Gastrocnemius medialis (tissue), 4 donors: ENCODE measurements around the gene ADAMTSL5. TPM values are rescaled to one million over a fixed set of nuclear protein-coding genes. Genes with fewer than 3 reads are reported as not detected.

Experiments used
- ATAC-seq, 2 donors: fragments of 150-250 bp; one replicate each; pipeline ENCODE4 v1.9.1; 2016
- DNase-seq, 2 donors: peaks; one replicate each; pipeline ENCODE4 v3.0.0-alpha.2; 2019
- H3K27ac ChIP-seq, 4 donors: fragments of 200-600 bp; sonication (generic); 1 replicate in 1 of 4; 2 replicates in 3 of 4; pipeline ENCODE4 v1.5.1; 2016 to 2018; ENCODE audit warnings: mild to moderate bottlenecking in 2 of 4, moderate library complexity in 1 of 4
- H3K27me3 ChIP-seq, 3 donors: fragments of 200-600 bp; sonication (generic) in 2 of 3; 1 replicate in 1 of 3; 2 replicates in 2 of 3; pipeline versions ENCODE4 v1.5.1 to v1.6.0; 2016 to 2019; ENCODE audit warnings: mild to moderate bottlenecking in 1 of 3, moderate library complexity in 1 of 3
- H3K36me3 ChIP-seq, 2 donors: fragments of 200-600 bp; sonication (generic) in 1 of 2; one replicate each; pipeline ENCODE4 v1.5.1; 2017 to 2018
- H3K4me1 ChIP-seq, 2 donors: fragments of 200-600 bp; sonication (generic) in 1 of 2; one replicate each; pipeline ENCODE4 v1.5.1; 2016 to 2017; ENCODE audit warnings: mild to moderate bottlenecking in 2 of 2
- H3K4me3 ChIP-seq, 4 donors: fragments of 200-600 bp; sonication (generic) in 3 of 4; 1 replicate in 1 of 4; 2 replicates in 3 of 4; pipeline ENCODE4 v1.5.1; 2016 to 2019; ENCODE audit warnings: mild to moderate bottlenecking in 2 of 4
- H3K9me3 ChIP-seq, 3 donors: fragments of 200-600 bp; sonication (generic) in 2 of 3; 1 replicate in 1 of 3; 2 replicates in 2 of 3; pipeline ENCODE4 v1.5.1; 2016 to 2019
- POLR2A ChIP-seq, 2 donors: fragments of 450-650 bp; IDR thresholded peaks; one replicate each; pipeline ENCODE4 v1.6.1; 2017; ENCODE audit warnings: antibody characterized with exemption in 2 of 2, mild to moderate bottlenecking in 2 of 2, moderate library complexity in 2 of 2
- in situ Hi-C, 4 donors: fragments of 200-750 bp; cut with MboI; loops; one replicate each; pipeline versions ENCODE4 v1.15.0 to v1.8.0; 2017; ENCODE audit warnings: low sequenced_read_pairs in 4 of 4
- intact Hi-C: fragments of 100-400 bp; cut with DNase I; formaldehyde crosslinking; loops from one replicate; pipeline ENCODE4 v1.15.1; 2023; ENCODE audit warnings: low total_unique reads
- total RNA-seq, 4 donors: library from RNA; depleted of rRNA; stranded (reverse); fragments of >200 nt; gene quantifications; one replicate each; pipeline versions ENCODE4 v1.1.0 to v1.2.3, GENCODE V29; 2016
- TF ChIP-seq, protein P1 (sequence below), 5 experiments: fragments of 450-650 bp in 3 of 5; fragments of 200-600 bp in 2 of 5; sonication (generic) in 2 of 5; IDR thresholded peaks in 4 of 5; conservative IDR thresholded peaks in 1 of 5; 1 replicate in 4 of 5; 2 replicates in 1 of 5; pipeline ENCODE4 v1.5.1; 2016 to 2019; ENCODE audit warnings: antibody characterized with exemption in 5 of 5, mild to moderate bottlenecking in 3 of 5, moderate library complexity in 3 of 5

Gene ADAMTSL5
- total RNA-seq, 4 donors from 2014 or later, result 0.41 to 6.5 (median 3.0) TPM

- Histone ChIP-seq H3K36me3 (no peaks in the 10 kb centered on the region), H3K9me3 (no peaks in the 10 kb centered on the region), H3K4me3 (no peak overlapping the region), H3K27ac (no peak overlapping the region), H3K27me3 (peaks cover 54 to 60% (median 56%) of the 10 kb centered on the region in 3 donors), H3K4me1 (peaks cover 11 to 46% of the 10 kb centered on the region in 2 donors)
- intact Hi-C loops (no loop called here), in situ Hi-C loops (no loop called here)
- ATAC-seq, result no peak
- DNase-seq, result no peak
- TF ChIP-seq, protein P1, sequence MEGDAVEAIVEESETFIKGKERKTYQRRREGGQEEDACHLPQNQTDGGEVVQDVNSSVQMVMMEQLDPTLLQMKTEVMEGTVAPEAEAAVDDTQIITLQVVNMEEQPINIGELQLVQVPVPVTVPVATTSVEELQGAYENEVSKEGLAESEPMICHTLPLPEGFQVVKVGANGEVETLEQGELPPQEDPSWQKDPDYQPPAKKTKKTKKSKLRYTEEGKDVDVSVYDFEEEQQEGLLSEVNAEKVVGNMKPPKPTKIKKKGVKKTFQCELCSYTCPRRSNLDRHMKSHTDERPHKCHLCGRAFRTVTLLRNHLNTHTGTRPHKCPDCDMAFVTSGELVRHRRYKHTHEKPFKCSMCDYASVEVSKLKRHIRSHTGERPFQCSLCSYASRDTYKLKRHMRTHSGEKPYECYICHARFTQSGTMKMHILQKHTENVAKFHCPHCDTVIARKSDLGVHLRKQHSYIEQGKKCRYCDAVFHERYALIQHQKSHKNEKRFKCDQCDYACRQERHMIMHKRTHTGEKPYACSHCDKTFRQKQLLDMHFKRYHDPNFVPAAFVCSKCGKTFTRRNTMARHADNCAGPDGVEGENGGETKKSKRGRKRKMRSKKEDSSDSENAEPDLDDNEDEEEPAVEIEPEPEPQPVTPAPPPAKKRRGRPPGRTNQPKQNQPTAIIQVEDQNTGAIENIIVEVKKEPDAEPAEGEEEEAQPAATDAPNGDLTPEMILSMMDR (IDR thresholded peaks at IDR 0.05 in 4 of 5, conservative IDR thresholded peaks at IDR 0.05 in 1 of 5), result no peak
- no peak for TF ChIP-seq POLR2A (IDR thresholded peaks at IDR 0.05)
Observed at GRCh38 chr19:1472231-1473084, 40.4 kb downstream of the ADAMTSL5 start.

DNA sequence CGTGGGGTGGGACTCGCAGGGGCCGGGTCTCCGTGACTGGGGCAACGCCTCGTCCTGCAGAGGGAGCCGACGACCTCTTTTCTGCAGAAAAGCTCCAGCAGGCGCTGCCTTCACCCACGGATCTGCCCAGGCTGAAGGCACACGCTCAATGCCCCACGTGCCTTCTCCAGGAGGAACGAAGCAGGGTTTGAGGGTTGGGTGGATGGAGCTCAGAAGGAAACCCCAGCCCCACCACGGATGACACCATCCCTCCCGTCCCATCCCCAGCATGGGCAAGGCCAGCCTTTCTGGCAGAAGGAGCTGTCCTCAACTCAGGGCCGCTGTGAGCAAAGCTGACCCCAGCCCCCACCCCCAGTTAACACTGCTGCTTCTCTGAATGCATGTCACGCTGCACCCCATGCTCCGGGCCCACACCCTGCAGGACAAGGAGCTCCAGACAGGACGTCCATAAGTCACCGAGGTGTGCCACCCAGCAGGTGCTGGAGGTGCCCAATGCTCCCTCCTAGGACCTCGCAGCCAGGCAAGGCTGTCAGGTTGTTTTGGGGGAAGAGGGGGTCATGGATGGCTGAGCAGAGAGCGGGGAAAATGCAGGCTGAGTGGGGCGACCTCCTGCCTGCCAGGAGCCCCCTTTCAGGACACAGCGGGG, 41.2 kb downstream of the ADAMTSL5 start:
- Histone ChIP-seq H3K9me3 (no peaks in the 10 kb centered on the region), H3K27me3 (peaks cover 62 to 66% (median 64%) of the 10 kb centered on the region in 3 donors), H3K4me3 (peak overlapping the region in 1 of 4 donors; percentile 52), H3K27ac (no peak overlapping the region), H3K36me3 (no peaks in the 10 kb centered on the region), H3K4me1 (peaks cover 11 to 49% of the 10 kb centered on the region in 2 donors)
- DNase-seq (no peak), ATAC-seq (no peak)
- in situ Hi-C loops, result no loop called here
- TF ChIP-seq, protein P1 (IDR thresholded peaks at IDR 0.05 in 4 of 5, conservative IDR thresholded peaks at IDR 0.05 in 1 of 5), result no peak
- no peak for TF ChIP-seq POLR2A (IDR thresholded peaks at IDR 0.05)
- intact Hi-C loops, result no loop called here

DNA sequence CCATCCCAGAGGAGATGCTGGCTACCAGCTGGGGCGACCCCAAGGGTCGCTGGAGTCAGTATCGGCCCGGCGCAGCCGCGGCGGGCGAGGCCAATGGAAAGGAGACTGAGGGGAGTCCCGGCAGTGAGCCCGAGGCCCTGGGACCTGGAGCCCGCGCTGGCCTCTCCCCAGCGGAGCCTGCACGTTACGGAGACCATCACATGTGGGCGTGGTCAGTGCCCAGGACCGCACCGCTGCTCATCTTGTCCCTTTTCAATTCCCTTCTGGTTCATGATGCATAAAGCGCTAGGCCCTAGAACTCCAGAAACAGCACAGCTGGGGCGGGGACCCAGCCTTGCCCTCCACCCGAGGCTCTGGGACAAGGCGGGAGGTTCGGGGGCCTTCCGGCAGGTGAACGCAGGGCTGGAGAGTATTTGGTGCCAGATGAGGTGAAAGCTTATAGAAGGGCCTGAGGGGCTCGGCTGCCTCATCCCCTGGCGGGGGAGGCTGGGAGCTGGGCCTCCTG, 41.8 kb downstream of the ADAMTSL5 start:
- no peak for TF ChIP-seq POLR2A (IDR thresholded peaks at IDR 0.05)
- TF ChIP-seq, protein P1 (IDR thresholded peaks at IDR 0.05 in 4 of 5, conservative IDR thresholded peaks at IDR 0.05 in 1 of 5), result no peak
- in situ Hi-C loops, result no loop called here
- peaks cover 11 to 49% of the 10 kb centered on the region in 2 donors for H3K4me1 ChIP-seq
- DNase-seq (no peak), ATAC-seq (no peak)
- H3K27me3 ChIP-seq, result peaks cover 68 to 72% (median 70%) of the 10 kb centered on the region in 3 donors
- intact Hi-C loops, result no loop called here
- no peak overlapping the region for H3K27ac ChIP-seq
- H3K4me3 ChIP-seq, result peak overlapping the region; percentile 26 to 52 (median 42)
- H3K9me3 ChIP-seq, result no peaks in the 10 kb centered on the region
- H3K36me3 ChIP-seq, result no peaks in the 10 kb centered on the region

DNA sequence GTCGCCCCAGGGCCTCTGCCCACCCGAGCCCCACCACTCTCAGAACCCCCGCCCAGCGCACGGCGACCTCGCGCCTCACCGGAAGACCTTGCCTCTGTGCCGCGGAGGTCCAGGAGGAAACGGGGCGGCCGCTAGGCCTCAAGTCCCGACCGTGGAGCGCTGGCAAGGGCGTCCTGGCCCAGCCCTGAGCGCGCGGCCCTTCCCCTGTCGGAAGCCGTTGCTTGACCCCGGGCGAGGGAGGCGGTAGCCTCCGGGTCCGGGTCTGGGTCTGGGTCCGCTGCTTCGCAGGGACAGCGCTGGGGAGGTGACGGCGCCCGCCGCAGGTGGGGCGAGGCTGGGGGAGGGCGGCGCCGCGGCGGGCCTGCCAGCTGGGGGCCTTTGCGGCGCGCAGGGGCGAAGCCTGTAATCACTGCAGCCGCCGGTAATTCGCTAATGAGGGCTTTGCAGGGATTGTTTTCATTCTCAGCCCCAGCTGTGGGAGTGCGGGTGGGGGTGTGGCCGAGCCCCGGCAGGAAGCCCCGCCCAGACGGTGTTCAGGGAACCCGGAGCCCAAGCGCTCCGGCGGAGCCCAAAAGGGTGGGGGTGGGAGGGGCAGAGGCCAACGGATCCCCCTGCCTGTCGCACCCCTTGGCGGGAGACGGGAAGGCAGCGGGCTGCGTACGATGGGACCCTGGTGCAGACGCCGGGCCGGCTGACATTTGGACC, 42.4 kb downstream of the ADAMTSL5 start:
- Histone ChIP-seq H3K4me3 (peak overlapping the region; percentile 26 to 52 (median 42)), H3K4me1 (peaks cover 11 to 49% of the 10 kb centered on the region in 2 donors), H3K9me3 (no peaks in the 10 kb centered on the region), H3K27ac (no peak overlapping the region), H3K27me3 (peaks cover 72 to 78% (median 72%) of the 10 kb centered on the region in 3 donors), H3K36me3 (no peaks in the 10 kb centered on the region)
- no peak for DNase-seq
- no peak for TF ChIP-seq POLR2A (IDR thresholded peaks at IDR 0.05)
- TF ChIP-seq, protein P1 (IDR thresholded peaks at IDR 0.05 in 4 of 5, conservative IDR thresholded peaks at IDR 0.05 in 1 of 5), result no peak
- in situ Hi-C loops, result no loop called here
- no peak for ATAC-seq
- intact Hi-C loops, result no loop called here
